ENCODE data around the gene CCT8L2.
"Not testable (repeated sequence)": the region's sequence is repeated elsewhere in the genome, so short reads cannot be mapped to it uniquely, and the experiment has no call there.

The CCT8L2 gene, protein sequence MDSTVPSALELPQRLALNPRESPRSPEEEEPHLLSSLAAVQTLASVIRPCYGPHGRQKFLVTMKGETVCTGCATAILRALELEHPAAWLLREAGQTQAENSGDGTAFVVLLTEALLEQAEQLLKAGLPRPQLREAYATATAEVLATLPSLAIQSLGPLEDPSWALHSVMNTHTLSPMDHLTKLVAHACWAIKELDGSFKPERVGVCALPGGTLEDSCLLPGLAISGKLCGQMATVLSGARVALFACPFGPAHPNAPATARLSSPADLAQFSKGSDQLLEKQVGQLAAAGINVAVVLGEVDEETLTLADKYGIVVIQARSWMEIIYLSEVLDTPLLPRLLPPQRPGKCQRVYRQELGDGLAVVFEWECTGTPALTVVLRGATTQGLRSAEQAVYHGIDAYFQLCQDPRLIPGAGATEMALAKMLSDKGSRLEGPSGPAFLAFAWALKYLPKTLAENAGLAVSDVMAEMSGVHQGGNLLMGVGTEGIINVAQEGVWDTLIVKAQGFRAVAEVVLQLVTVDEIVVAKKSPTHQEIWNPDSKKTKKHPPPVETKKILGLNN

DNA sequence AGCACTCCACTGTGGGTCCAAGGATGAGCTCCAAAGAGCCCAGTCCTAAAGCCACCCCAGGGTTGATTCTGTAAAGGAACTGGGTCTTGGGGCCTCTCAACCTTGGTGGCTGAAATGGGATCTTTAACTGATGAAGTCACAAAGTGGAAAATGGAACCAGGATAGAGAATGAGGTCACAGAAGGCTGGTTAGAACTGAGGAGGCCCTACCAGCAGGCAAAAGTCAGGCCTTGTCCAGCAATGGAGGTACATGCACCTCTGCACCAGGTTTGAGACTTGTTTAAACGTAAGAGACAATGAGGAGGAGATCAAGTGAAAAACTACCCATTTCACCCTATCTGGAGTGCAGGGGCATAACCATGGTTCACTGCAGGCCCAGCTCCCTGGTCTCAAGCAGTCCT is at the start of gene CCT8L2:
Gene CCT8L2 (minus strand): TSS at position 101 of the 400 bp plus-strand sequence. CDS start 260 bp downstream, outside the sequence.
- DNase-seq (ENCODE audit: low read depth): not testable (repeated sequence)

DNA sequence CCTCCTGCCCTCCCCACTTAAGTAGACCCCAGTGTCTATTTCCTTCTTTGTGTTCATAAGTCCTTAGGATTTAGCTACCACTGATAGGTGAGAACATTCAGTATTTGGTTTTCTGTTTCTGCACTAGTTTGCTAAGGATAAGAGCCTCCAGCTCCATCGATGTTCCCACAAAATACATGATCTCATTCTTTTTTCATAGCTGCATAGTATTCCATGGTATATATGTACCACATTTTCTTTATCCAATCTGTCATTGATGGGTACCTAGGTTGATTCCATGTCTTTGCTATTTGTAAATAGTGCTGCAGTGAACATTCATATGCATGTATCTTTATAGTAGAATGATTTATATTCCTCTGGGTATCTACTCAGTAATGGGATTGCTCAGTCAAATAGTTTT is 42.8 kb upstream of the CCT8L2 start:
- DNase-seq (ENCODE audit: low read depth): not testable (repeated sequence)

DNA sequence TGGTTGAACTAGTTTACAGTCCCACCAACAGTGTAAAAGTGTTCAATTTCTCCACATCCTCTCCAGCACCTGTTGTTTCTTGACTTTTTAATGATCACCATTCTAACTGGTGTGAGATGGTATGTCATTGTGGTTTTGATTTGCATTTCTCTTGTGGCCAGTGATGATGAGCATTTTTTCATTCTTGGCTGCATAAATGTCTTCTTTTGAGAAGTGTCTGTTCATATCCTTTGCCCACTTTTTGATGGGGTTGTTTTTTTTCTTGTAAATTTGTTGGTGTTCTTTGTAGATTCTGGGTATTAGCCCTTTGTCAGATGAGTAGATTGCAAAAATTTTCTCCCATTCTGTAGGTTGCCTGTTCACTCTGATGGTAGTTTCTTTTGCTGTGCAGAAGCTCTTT is 41.5 kb upstream of the CCT8L2 start:
- not testable (repeated sequence) for DNase-seq (ENCODE audit: low read depth)

DNA sequence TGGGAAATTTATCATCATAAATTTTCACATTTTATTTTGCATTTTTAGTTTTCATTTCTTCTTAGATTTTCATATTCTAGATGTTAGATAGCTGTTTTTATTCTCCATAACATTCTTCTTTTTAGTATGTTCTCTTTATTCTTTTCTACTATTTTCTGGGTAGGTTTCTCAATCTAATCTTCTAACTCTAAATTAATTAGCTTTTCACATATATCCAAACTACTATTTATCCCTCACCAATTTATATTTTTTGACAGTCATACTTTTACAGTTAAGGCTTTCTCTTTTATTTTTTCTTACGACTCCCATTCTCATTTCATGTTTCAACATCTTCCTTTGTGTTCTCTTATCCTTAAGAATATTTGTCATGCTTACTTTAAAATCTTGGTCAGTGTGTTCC is 35.9 kb upstream of the CCT8L2 start:
- not testable (repeated sequence) for DNase-seq (ENCODE audit: low read depth)

DNA sequence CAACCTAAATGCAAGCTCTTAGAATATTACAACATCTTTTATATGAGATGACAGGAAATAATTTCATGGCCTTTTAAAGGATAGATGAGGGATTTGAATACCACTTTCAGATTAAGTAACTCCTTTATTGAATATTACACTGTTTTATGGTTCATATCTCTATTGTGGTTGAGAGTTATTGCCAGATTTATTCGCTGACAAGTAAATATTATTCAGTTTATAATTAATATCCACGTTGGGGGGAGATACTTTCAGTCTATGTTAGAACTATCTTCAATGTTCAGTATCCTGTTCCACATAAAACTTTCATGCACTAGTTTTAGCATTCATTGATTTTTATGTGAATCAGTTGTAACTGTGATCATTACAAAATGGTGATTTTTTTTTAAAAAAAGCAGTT is 32.4 kb upstream of the CCT8L2 start:
- not testable (repeated sequence) for DNase-seq (ENCODE audit: low read depth)

DNA sequence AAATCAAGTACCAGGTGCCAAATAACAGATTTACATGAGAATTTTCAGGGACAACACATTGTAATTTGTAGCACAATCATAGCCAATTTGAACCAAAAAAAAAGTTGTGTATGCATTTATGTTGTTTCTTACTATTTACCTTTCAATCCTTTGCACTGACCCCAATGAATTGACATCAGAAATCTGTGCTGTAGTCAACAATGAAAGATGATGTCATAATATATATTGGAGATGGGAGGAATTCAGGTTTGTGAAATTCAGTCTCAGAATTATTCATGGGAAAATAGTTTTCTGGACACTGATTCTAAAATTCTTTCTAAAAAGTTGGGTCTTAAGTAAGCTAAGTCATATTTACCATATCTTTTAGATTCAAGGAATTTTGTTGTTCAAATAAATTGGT is 31.0 kb upstream of the CCT8L2 start:
- DNase-seq (ENCODE audit: low read depth): not testable (repeated sequence)

DNA sequence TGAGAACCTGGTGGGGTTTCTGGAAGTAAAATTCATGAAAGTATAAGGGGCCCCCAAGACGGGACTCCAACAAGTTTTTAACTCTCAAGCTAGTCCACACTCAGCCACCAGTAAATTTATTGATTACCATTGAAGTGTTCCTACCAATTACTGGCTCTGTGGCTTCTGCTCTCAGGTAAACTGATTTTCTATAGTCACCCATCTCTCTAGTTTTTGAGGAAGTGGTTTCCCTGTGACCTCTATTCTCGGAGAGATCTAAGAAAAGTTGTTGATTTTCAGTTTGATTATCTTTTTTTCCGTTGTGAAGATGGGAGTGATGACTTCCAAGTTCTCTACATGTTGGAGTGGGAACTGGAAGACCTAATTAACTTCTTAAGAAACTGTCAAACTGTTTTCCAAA is 24.9 kb upstream of the CCT8L2 start:
- not testable (repeated sequence) for DNase-seq (ENCODE audit: low read depth)

DNA sequence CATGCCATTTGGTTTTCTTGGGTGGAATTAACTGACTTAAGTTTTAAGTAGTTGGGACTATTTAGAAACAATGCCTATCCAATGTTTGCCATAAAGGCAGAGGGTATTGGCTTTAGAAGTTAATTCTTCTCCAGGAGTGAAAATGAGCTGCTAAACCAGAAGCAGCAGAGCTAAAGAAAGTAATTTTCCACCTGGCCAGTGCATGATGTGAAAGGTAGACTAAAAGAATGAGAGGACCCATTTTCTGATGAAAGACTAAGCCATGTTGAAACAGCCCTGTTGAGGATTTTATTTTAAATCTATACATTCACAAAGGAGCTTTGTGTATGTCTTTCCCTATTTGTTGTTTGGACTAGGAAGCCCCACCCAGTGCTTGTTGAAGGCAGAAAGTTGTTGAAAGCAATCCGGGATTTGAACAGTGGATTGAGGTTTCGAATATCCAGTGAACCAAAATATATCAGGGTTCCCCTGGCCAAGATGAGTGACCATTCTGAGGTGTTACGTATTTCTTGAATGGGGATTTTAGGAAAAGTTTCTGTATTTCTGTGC is 23.9 kb upstream of the CCT8L2 start:
- not testable (repeated sequence) for DNase-seq (ENCODE audit: low read depth)

DNA sequence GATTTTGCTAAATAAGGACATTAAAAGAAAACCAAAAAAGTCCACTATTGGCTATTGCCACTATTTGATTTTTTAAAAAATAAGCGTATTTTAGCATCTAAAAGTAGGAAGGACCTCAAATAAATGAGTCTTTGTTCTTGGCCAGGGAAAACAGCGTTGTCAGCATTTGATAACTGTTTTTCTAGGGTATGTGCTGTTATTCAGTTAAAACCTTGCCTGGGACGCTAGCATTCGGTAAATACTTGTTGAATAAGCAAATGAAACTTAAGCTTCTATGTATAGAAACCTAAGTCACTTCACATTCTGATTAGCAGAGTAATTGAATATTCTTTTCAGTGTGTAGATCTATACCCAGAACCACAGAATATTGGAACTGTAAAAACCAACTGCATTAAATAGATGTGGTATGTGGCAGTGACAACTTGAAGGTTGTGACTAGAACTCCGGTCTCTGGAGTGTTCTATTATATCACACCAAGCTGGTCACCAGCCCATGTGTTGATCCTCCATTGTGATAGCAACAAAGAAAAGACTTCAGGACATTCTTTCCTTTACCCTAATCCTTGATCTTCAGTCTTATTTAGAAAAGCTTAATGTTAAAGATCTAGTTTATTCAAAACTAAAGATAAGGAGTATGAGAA is 23.1 kb upstream of the CCT8L2 start:
- DNase-seq (ENCODE audit: low read depth): not testable (repeated sequence)

DNA sequence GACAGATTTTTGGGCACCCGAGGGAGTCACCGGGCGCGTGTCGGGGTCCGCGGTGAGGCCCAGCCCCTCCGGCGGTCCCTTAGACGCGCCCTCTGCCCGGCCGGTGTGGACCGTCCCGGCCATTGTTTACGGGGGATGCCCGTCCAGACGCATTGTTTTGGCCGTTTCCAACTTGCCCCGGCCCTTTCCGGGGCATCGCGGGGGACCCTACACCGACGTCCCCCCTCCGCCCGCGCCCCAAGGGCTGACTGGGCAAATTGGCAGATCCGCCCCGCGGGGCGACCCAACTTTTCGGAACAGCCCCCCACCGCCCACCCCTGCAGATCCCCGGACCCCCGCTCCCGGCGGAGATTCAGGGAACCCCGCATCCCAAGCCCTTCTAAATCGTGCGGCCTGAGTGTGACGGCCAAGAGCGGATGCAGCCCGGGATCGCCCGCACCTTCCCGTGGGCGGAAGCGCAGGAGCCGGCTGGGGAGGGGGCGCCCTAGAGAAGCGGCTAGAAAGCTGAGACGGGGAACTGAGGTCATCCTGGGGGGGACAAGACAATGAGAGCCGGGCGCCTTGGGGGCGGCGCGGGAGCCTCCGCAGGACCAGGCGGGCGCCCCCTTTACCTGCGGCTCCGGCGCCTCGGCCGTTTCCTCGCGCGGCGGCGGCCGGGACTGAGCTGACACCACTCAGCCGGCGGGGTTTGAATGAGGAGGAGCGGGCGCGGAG is 17.1 kb upstream of the CCT8L2 start:
- DNase-seq (ENCODE audit: low read depth): no peak

DNA sequence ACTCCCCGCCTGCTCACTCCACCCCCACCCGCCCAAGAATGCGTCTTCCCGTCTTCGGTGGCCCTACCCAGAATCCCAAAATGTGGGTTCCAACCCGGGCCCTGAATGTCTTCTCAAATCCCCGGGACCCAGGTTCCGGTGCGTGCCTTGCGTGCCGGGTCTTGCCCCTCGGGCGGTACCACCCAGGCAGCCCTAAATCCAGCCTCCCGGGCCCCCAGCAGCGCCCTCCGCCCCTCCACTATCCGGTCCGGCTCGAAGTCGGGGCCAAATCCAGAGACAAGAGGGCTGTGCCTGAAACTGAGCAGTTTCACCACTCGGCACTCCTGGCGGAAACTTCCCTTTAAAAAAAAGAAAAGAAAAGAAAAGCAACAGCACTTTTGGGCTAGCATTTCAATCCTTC is 16.3 kb upstream of the CCT8L2 start:
- DNase-seq (ENCODE audit: low read depth): no peak

DNA sequence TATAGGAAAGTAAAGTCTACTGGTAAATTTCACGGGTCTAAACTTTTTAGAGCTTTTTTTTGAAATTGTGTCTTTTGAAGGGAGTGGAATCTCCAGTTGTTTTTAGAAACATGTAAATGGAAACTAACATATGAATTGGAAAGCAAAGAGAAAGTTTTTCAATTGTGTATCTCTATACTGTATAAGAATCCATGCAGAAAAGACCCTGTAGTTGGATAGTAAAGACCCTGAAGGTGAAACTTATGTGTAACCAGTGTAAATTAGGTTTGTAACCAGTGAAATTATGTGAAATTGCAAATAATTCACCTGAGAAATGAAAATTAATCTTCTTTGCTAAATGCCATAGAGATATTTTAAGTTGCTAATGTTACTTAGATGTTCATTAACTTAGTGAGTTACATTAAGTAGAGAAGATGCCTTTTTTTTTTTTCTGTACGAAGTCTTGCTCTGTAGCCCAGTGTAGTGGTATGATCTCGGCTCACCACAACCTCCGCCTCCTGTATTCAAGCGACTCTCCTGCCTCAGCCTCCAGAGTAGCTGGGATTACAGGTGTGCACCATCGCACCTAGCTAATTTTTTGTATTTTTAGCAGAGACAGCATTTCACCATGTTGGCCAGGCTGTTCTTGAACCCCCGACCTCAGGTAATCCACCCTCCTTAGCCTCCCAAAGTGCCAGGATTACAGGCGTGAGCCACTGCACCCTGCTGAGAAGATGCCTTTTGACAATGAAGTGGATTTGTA is 11.8 kb upstream of the CCT8L2 start:
- not testable (repeated sequence) for DNase-seq (ENCODE audit: low read depth)

DNA sequence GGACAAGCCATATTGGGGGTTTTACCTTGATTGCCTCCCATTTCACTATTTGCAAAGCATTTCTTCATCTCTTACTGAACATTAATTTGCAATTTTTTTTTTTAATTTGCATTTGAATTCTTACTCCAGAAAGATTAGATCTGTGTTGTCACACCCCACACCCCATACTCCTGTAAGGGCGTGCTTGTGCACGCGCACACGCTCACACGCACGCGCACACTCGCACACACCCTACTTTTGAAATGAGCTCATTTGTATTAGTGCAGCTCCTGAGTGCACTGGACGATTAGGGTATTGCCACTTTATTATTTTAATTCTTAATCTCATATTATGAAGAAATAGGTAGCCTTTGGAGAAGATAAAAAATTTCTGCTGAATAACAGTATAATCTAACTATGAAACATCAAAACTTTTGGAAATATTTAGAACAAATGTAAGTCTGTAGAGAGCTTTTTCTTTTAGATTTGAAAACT is 11.2 kb upstream of the CCT8L2 start:
- not testable (repeated sequence) for DNase-seq (ENCODE audit: low read depth)

DNA sequence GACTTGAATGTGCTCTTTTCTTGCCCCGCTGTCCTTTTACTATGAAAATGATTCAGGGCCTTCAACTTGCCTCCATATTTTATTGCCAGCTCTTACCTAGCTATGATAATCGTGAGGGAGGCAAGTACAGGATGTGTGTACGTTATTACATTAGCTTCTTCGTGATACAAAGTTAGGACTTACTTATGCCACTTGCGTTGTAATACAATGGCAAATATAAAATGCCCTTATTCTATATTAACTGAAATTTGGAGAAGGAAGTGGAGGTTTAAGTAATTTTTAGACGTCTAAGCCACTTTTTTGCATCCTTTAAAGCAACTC is 10.8 kb upstream of the CCT8L2 start:
- no peak for DNase-seq (ENCODE audit: low read depth)

DNA sequence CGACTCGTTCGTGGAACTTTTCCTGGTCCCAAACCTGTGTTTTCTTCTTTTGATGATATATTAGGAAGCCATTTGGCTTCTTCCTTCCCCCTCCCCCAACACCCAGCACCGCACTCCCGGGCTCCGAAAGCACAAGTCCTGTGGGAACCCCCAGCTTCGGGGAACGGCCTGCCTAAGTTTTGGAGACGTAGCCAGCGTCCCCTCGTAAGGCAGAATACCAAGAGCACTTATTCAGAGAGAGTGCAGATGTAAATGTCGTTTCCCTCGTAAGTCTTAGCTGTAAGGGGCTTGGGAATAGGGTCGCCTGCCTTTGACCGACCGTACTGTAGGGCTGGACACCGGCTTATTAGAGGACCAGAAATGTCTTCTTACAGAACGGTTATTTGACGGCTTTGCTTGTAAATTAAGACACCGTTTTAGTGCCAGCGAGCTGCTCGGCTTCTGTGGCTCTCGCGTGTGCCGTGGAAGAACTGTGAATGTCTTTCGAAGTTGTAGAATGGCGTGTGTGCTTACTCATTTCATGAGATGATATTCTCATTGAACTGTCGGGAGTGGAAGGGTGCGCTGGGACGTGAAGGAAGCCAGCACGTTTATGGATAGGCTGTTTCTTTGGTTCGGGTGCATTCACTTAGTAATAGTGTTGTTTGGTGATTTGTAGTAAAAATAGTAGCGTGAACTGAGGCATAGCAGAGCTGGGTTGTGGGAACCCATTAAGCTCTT is 10.3 kb upstream of the CCT8L2 start:
- DNase-seq (ENCODE audit: low read depth): not testable (repeated sequence)

DNA sequence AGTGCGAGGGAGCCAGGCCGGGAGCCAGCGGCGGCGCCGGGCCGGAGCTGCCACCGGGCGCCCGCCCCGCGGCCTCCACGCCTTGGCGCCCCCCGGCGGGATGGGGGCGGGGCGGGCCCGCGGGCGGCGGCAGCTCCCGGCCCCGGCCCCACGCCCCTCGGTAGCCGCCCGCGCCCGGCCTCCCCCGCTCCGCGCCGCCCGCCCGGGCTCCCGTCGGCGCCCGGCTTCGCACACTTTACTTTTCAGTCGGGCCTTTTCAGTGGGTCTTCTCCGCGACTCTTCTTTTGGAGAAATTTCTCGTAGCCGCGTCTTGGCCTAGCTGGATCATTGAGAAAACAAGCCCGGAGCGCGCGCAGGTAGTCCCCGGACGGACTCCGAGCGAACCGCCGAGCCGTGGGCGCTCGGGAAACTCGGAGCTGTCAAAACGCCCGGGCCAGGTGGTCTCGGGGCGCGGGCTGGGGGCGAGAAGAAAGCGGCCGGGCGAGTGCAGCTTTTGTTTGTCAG is 9.7 kb upstream of the CCT8L2 start:
- not testable (repeated sequence) for DNase-seq (ENCODE audit: low read depth)

DNA sequence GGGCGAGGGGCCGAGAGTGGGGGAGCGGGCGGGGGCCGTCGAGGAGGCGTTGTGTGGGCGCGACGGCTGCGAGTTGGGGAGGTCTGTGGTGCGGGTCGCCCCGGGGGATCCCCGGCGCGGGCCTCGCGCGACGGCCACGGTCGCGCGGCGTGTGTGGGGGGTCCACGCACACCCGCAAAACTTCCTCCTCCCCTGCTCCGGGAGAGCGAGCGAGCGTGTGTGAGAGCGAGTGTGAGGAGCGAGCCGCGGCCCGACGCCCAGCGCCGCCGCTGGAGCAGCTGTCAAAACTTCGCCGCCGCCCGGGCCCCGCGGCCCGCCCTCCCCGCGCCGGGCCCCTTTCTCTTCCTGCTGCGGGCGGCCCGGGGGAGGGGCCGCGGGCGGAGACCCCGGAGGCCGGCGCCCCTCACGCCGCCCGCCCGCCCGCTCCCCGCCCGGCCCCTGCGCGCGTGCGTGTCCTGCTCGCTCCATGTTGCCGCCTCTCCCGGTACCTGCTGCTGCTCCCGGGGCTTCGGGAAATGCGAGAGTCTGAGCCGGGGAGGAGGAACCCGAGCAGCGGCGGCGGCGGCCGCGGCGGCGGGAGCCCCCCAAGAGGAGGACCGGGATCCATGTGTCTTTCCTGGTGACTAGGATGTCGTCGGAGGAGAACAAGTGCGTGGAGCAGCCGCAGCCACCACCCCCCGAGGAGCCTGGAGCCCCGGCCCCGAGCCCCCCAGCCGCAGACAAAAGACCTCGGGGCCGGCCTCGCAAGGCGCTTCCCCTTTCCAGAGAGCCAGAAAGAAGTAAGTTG is 9.0 kb upstream of the CCT8L2 start:
- no peak for DNase-seq (ENCODE audit: low read depth)

DNA sequence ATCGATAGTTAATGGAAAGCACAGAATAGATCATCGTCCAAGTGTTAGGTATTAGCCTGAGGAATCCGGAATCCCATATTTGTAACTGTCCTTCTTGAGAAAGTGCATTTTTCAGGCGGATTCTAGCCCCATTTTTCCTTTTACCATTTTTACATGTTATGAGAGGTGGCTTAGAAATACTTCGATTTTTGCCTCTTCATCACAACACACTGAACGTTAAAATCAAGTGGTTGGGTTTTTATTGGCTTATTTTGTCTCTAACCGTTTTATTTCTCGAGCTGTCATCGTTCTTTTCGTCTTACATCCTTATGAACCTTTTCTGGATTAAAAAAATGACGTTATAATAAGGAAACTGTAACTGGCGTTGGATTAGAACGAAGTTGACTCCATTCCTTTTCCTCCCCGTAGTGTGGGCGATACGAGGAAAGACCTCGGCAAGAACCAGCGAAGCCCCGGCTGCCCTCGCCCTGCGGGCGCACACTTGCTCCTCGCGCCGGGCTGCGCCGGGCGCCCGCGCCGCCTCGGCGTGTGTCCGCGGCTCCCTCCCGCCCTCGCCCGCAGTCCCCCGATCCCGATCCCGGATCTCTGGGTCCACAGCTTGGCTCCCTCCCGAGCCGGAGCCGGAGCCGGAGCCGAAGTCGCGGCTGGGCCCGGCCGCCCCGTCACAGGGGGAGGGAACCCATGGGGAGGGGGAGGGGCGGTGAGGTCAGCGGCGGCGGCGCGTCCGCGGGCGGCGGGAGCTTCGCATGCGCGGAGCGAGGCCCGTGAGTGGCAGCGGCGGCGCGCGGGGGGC is 8.2 kb upstream of the CCT8L2 start:
- not testable (repeated sequence) for DNase-seq (ENCODE audit: low read depth)

DNA sequence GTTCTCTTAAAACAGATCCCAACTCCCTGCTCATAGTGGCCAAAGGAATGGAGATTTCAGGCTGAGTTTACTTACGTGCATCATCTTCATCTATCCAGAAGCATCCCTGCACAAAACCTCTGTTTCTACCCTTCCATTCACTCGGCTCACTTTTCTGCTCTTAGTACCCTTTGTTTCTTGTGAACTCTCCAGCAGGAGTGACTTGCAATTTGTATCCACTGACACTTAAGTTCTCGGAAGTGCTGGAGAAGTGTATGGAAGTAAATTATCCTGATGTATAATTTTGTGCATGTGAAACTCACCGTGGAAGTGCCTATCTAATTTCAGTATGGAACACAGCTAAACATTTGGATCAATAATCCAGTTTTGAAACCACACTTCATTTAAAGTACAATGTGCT is 7.0 kb upstream of the CCT8L2 start:
- DNase-seq (ENCODE audit: low read depth): not testable (repeated sequence)
